A673 (cell line): Measurements from ENCODE around the gene CNDP1. TPM values are rescaled to one million over a fixed set of nuclear protein-coding genes. Genes with fewer than 3 reads are reported as not detected.

Experiments used
- BruUV-seq: library from RNA; stranded (reverse); fragments of 400-500 nt; replicated peaks from 2 replicates; lab custom pipeline; 2021; lab: Mats Ljungman, UMichigan
- CTCF ChIA-PET: fragments of 300-600 bp; sonication (Branson Sonifier 250); formaldehyde crosslinking; loops from one replicate; lab custom pipeline; 2022; ENCODE audit warnings: antibody characterized with exemption; lab: Charles Lee
- POLR2A ChIA-PET: fragments of 300-600 bp; sonication (Branson Sonifier 250); formaldehyde crosslinking; loops from one replicate; lab custom pipeline; 2022; ENCODE audit warnings: antibody characterized with exemption; ENCODE audit not compliant: low non-redundant PET; lab: Charles Lee
- DNase-seq: peaks from one replicate; pipeline ENCODE4 v3.0.0-alpha.2; 2015; ENCODE audit warnings: low spot score
- H3K27ac ChIP-seq: fragments of 200-600 bp; sonication (generic); 2 replicates; pipeline ENCODE4 v1.5.1; 2016; ENCODE audit warnings: mixed run types, low read depth, mild to moderate bottlenecking, mixed read lengths, antibody characterized with exemption, low read length; ENCODE audit not compliant: poor library complexity, severe bottlenecking
- H3K27me3 ChIP-seq: fragments of 200-600 bp; sonication (generic); replicated peaks from 2 replicates; pipeline ENCODE4 v1.6.1; 2017; ENCODE audit warnings: mixed run types, low read depth, mild to moderate bottlenecking, mixed read lengths, antibody characterized with exemption, low read length; ENCODE audit not compliant: insufficient read depth, poor library complexity
- H3K36me3 ChIP-seq: fragments of 200-600 bp; sonication (generic); 2 replicates; pipeline ENCODE4 v1.6.1; 2016; ENCODE audit warnings: mixed run types, mild to moderate bottlenecking, mixed read lengths, antibody characterized with exemption, low read length; ENCODE audit not compliant: insufficient read depth, poor library complexity, severe bottlenecking
- H3K4me1 ChIP-seq: fragments of 200-600 bp; sonication (generic); 2 replicates; pipeline ENCODE4 v1.6.1; 2017; ENCODE audit warnings: mixed run types, mild to moderate bottlenecking, mixed read lengths, antibody characterized with exemption, low read length; ENCODE audit not compliant: insufficient read depth, poor library complexity, severe bottlenecking
- H3K4me3 ChIP-seq: fragments of 200-600 bp; sonication (generic); 2 replicates; pipeline ENCODE4 v1.5.1; 2016; ENCODE audit warnings: low read depth, mixed run types, mild to moderate bottlenecking, mixed read lengths, low read length; ENCODE audit not compliant: poor library complexity, severe bottlenecking
- H3K9me3 ChIP-seq: fragments of 200-600 bp; sonication (generic); 2 replicates; pipeline ENCODE4 v1.6.1; 2016; ENCODE audit warnings: mixed run types, low read depth, mild to moderate bottlenecking, mixed read lengths, antibody characterized with exemption, low read length; ENCODE audit not compliant: poor library complexity, severe bottlenecking
- CTCF ChIP-seq: fragments of 300-800, 200-600 bp; sonication (generic); conservative IDR thresholded peaks from 2 replicates; pipeline ENCODE4 v1.5.1; 2017; ENCODE audit warnings: low read depth, mild to moderate bottlenecking, antibody characterized with exemption, low read length, moderate library complexity, mixed read lengths
- EZH2 ChIP-seq: fragments of 200-600 bp; sonication (generic); IDR thresholded peaks from 2 replicates; pipeline ENCODE4 v1.6.1; 2017; ENCODE audit warnings: borderline replicate concordance, low read depth, mild to moderate bottlenecking, mixed read lengths, antibody characterized with exemption, low read length; ENCODE audit not compliant: poor library complexity, severe bottlenecking
- intact Hi-C: fragments of 100-400 bp; cut with micrococcal nuclease; formaldehyde crosslinking; loops from one replicate; pipeline ENCODE4 v1.10.0; 2022; ENCODE audit not compliant: unreplicated experiment
- total RNA-seq: library from RNA; stranded (reverse); gene quantifications from 2 replicates; pipeline ENCODE4 v1.2.3, GENCODE V29; 2021

Gene CNDP1
- total RNA-seq, 1 experiment from 2014 or later, result not detected

GRCh38 chr18:74631212-74631611, 96.9 kb downstream of the CNDP1 start:
- Histone ChIP-seq H3K27me3 (no peaks in the 10 kb centered on the region), H3K9me3 (no peaks in the 10 kb centered on the region), H3K27ac (no peak overlapping the region), H3K36me3 (no peaks in the 10 kb centered on the region), H3K4me1 (no peaks in the 10 kb centered on the region), H3K4me3 (no peak overlapping the region)
- intact Hi-C loops, result no loop called here
- DNase-seq, result no peak
- ChIA-PET POLR2A (no interaction called here), CTCF (no interaction called here)
- no TSS peak for BruUV-seq
- no peak for TF ChIP-seq EZH2
- no peak for TF ChIP-seq CTCF

- no peak overlapping the region for H3K27ac ChIP-seq
- POLR2A ChIA-PET, result no interaction called here
- no TSS peak for BruUV-seq
These were observed 97.5 kb downstream of the CNDP1 start for GRCh38 chr18:74631623-74632350.

GRCh38 chr18:74632351-74632679, 98.0 kb downstream of the CNDP1 start:
- H3K27me3 ChIP-seq, result no peaks in the 10 kb centered on the region
- no peaks in the 10 kb centered on the region for H3K9me3 ChIP-seq
- ChIA-PET CTCF (no interaction called here), POLR2A (no interaction called here)
- intact Hi-C loops, result no loop called here
- no TSS peak for BruUV-seq
- DNase-seq, result no peak
- TF ChIP-seq CTCF (no peak), EZH2 (no peak)
- H3K4me1 ChIP-seq, result no peaks in the 10 kb centered on the region
- H3K36me3 ChIP-seq, result no peaks in the 10 kb centered on the region
- H3K27ac ChIP-seq, result no peak overlapping the region
- no peak overlapping the region for H3K4me3 ChIP-seq

More at GRCh38 chr18:74631623-74632350, 97.5 kb downstream of the CNDP1 start:
- no peak for TF ChIP-seq EZH2
- no peak for TF ChIP-seq CTCF
- CTCF ChIA-PET, result no interaction called here
- Histone ChIP-seq H3K27me3 (no peaks in the 10 kb centered on the region), H3K4me3 (no peak overlapping the region), H3K9me3 (no peaks in the 10 kb centered on the region), H3K4me1 (no peaks in the 10 kb centered on the region), H3K36me3 (no peaks in the 10 kb centered on the region)
- intact Hi-C loops, result no loop called here
- no peak for DNase-seq
